ENCODE measurements around the gene ASB7. TPM values are rescaled to one million over a fixed set of nuclear protein-coding genes. Genes with fewer than 3 reads are reported as not detected.

ASB7 gene, protein sequence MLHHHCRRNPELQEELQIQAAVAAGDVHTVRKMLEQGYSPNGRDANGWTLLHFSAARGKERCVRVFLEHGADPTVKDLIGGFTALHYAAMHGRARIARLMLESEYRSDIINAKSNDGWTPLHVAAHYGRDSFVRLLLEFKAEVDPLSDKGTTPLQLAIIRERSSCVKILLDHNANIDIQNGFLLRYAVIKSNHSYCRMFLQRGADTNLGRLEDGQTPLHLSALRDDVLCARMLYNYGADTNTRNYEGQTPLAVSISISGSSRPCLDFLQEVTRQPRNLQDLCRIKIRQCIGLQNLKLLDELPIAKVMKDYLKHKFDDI
- 12.6 and 14.7 TPM in 2 replicates for total RNA-seq

DNA sequence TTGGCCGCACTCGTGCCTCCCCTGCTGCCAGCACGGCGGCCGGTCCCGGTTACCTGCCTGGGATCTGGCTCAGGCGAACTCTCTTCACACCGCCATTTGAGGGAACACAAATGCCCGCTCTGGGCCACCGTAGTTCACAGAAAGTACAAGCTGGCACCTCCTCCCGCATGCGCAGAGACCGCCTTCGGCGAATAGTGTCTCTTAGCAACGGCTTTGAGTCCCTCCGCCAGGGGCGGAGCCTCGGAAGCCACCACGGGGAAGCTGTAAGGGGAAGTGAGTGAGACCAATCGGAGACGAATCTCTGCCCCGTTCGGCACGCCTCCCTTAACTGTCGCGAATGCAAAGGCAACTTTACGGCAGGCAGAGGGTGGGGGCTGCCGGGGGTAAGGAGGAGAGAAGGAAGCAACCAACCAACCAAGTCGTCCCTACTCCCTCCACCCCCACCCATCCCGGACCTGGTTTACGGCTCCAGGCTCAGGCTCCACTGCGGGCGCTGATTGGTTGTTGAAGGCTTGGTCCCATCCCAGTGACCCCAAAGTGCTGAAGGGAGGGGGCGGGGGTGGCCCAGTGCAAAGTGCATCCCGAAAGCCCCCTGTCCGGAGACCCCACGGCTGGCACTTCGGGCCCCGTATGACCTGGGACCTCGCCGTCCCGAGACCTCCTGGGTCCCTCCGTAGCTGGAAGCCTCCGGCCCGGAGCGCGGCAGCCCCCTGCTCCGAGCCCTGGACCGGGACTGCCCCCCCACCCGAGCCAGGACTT, at the start of gene ASB7, which contains the start of gene LINS1:
Gene ASB7 (plus strand): TSS at position 526 of the 759 bp plus-strand sequence. CDS start 9,628 bp downstream, outside the sequence.
Gene LINS1 (minus strand): TSS at position 121 of the 759 bp plus-strand sequence. CDS start 21,342 bp downstream, outside the sequence.

Other genes with a start within 250 kb of the ASB7 start
- 5.1 and 12.8 TPM in 2 replicates for gene CERS3, start 73.6 kb upstream of the ASB7 start, total RNA-seq
- gene LINS1, start 405 bp upstream of the ASB7 start, total RNA-seq = 11.6 and 13.6 TPM in 2 replicates

Data from tracheal epithelial cell (primary cell).